Fibroblast of upper back skin (primary cell): Measurements from ENCODE around the gene GP9.
"Not testable (repeated sequence)": the region's sequence is repeated elsewhere in the genome, so short reads cannot be mapped to it uniquely, and the experiment has no call there.

ENCODE experiments used
- DNase-seq: peaks from one replicate; pipeline ENCODE4 v3.0.0-alpha.2; 2013

Gene GP9

DNA sequence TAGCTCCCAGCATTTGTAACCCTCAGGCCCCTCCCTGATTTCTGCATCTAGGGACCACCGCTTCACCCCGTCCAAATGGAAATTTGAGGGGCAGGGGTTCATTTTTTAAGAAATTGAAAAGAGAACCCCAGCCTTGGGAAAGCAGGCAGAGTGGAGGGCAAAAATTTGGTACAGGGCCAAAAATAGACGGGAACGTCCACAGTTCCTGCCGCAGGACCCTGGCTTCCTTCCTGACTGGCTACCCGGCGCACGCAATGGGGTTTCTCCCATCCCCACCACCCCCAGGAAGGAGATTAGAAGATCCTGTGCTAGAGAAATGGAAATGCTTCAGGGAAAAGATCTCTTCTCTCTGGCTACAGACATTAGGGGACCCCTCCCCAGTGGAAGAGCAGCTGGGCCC lies 20.9 kb downstream of the GP9 start:
- DNase-seq = no peak

- DNase-seq = no peak
Measured at GRCh38 chr3:129082026-129082425, 21.4 kb downstream of the GP9 start.

DNA sequence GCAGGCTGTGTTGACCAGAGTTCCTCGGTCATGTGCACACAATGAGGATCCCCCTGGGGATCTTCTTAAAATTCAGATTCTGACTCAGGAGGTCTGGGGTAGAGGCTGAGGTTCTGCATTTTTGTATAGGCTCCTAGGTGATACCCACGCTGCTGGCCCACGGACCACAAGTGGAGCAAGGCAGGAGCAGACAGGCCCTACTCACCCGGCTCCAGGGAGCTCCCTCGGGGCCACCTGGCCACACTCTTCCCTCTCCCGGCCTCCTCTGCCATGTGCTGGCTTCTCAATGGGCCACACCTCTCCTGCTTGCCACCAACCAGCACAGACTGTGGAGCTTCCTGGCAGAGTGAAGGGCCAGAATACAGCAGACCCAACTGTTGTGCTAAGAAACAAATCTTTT lies 23.9 kb downstream of the GP9 start:
- no peak for DNase-seq

DNA sequence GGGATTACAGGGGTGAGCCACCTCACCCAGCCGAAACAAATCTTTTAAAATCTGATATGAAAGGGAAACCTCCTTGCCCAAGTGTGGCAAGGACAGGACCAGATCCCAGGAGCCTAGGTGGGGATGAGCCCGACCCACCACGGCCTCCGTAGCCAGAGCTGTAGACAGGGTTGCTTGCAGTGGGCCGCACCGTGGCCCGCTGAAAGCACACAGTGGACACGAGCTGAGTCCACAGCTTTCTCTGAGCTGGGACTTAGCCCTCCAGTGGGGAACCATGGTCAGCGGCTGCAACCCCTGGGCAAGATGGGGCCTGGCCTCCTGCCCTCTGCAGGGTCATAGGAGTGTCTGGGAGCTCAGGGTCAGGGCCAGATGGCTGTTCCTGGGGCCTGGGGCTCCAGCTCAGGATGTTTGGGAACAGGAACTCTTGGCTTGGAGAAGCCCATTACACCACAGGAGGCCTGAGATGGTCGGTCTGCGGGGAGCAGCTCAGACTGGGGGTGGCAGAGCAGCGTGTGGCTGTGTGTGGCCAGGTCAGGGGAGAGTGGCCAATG lies 24.7 kb downstream of the GP9 start:
- no peak for DNase-seq

DNA sequence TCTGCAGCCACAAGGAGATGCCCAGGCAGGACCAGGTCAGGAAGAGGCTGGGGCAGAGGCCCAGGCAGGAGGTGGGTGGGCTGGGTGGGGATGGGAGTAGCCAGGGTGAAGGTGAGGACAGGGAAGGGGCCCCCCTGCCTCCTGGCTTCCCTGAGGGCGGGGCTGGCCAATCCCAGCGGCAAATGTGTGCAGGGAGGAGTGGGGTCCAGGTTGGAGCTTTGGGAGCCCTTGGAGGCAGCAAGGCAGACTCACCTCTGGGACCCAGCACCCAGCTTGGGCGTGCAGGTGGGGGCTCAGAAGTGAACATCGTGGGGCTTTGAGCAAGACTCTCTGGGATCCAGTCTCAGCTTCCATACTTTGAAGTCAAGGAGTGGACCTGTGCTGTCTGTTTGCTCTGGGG lies 25.2 kb downstream of the GP9 start:
- no peak for DNase-seq

- peak; percentile 17 for DNase-seq
Measured at GRCh38 chr3:129087138-129087702, 26.6 kb downstream of the GP9 start.

DNA sequence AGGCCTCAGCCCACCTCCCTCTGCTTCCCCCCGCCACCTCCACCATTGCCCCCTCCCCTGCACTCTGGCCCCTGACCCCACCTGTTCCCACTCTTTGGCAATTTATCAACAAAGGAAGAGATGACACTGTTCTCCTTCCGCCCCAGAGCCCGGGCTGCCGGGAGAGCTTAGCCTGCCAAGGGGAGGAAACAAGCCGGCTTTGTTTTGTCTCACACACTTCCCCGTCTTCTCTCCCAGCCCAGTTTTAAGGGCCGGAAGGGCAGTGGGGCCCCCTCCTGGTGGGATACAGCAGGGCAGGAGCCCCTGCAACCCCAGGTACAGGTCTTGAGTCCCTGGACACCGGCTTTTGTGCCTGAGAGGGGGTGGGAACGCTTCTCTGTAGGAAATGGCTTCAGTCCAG lies 27.3 kb downstream of the GP9 start:
- not testable (repeated sequence) for DNase-seq

DNA sequence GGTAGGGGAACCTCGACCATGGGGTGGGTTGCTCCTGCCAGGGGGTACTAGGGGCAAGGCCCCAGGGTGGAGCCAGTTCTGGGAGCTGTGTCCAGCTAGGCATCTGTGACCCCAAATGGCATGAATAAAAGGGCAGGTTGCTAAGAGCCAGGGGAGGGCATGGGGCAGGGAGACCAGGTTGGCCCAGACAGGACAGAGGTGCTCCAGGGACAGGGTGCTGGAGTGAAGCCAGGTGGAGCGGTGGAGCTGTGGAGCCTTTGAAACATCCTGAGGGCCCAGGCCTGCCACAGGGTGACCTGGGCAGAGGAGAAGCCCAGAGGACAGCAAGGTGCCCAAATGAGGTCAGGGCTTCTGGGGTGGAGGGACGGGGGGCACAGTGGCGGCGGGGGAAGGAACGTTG lies 27.7 kb downstream of the GP9 start:
- not testable (repeated sequence) for DNase-seq

DNA sequence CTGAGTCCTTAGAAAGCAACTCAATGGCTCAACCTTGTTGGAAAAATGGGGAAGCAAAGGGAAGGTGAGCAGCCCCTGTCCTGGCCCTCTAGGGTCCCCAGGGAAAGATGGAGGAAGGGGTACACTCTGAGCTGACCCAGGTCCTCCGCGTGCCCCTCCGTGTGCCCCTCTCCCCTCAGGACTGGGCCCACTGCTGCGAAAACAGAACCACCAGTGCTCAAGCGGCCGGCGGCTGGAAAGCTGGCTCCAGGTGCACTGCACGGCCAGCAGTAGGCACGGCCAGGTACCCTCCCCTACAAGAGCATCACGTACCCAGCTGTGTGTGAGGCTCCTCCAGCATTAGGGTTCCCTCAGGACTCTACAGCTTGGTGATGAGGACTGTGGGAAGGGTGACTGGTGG lies 34.7 kb downstream of the GP9 start:
- DNase-seq = no peak

GRCh38 chr3:129100274-129100673 lies 39.7 kb downstream of the GP9 start:
- DNase-seq = no peak

DNA sequence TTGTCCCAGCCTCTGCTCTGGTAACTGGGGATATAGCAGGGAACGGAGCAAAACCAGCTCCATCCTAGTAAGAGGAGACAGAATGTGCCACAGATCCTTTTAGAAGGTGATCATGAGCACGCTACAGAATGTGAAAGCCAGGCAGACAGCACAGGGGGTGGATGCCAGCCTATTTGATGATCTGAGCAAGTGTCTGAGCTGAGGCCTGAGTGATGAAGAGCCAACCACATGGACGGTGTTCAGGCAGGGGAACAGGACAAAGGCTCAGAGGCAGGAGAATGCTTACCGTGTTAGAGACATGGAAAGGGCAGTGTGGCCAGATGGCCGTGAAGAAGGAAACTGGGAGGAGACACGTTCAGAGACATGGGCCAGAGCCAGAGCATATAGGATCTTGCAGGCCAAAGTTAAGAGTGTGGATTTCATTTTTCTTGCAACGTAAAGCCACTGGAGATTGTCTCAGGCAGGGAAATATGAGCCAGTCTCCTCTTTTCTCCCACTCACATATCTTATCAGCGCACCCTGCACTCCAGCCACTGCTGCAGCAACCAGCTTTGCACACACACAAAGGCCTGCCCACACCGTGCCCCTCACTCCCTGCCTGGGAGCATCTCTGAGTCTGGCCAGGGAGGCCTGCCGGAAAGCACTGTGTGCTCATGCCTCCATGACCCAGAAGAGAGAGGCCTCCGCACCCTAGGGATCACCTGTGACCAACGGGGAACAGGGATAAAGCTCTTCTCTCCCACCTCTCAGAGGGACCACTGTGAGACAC lies 41.0 kb downstream of the GP9 start:
- DNase-seq = no peak

DNA sequence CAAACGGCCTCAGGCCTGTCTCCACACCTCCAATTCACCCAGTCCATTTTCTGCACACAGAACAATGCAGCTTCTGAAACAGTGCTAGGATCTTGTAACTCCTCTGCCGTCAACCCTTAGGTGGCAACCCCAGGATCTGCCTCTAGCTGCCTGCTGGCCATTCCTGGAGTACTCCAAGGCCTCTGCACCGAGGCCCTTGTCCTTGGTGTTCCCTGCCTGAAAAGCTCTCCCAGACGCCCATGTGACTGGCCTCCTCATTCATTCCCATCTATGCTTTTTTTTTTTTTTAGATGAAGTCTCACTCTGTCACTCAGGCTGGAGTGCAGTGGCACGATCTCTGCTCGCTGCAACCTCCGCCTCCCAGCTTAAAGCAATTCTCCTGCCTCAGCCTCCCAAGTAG lies 42.7 kb downstream of the GP9 start:
- no peak for DNase-seq

DNA sequence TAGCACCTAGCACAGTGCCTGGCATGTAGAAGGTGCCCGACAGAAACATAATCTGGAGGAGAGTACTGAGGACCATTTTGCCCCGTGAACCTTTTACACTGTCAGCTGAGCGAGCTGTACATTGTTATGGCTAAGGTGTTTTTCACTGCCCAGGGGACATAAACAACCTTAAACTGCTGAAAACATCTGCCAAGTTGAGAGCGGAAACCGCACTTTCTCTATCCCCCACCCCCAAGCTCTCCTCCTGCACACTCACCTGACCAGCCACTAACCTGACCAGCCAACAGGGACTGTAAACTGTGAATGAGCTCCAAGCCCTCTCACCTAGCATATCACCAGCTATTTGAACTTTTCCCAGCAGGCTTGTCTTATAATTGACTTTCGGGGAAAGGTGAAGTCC lies 43.5 kb downstream of the GP9 start:
- no peak for DNase-seq

GRCh38 chr3:129104498-129105079 lies 44.0 kb downstream of the GP9 start:
- DNase-seq = no peak

DNA sequence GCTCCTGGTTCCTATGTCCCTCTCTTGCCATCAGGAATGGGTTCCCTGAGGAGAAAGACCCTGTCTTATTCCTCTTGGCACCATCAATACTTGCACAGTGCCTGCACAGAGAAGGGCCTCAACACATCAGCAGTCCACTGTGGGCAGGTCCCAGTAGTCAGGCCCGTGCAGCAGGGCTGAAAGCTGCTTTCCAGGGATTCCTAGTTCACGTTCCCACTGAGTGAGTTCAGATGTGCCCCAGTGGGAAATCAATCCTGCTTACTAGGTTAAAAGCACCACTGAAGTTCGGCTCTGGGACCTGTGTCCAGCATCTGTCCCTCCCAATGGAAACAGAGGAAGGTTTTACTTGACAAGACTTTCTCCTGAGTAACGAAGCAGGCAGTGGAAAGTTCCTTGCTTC lies 45.3 kb downstream of the GP9 start:
- DNase-seq = no peak

- DNase-seq = no peak
Measured at GRCh38 chr3:129106320-129106719, 45.7 kb downstream of the GP9 start.

- no peak for DNase-seq
Measured at GRCh38 chr3:129106866-129107565, 46.4 kb downstream of the GP9 start.

DNA sequence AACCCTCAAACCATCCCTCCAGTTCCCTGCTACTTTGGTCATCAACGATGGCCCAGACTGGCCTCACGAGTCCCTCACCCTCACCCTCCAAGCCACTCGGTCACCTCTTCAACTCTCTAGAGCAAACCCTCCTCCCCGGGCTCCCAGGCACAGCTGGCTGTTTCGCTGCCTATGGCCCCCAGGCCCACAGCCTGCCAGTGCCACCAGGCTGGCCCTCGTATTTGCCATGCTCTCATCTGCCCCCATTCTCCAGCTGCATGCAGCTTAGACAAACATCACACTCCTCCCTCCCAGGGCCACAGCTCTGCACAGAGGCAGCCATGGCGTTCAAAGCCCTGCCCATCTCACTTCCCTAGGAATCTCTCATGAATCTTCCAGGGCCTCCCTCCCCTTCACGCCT lies 47.2 kb downstream of the GP9 start:
- DNase-seq = no peak

DNA sequence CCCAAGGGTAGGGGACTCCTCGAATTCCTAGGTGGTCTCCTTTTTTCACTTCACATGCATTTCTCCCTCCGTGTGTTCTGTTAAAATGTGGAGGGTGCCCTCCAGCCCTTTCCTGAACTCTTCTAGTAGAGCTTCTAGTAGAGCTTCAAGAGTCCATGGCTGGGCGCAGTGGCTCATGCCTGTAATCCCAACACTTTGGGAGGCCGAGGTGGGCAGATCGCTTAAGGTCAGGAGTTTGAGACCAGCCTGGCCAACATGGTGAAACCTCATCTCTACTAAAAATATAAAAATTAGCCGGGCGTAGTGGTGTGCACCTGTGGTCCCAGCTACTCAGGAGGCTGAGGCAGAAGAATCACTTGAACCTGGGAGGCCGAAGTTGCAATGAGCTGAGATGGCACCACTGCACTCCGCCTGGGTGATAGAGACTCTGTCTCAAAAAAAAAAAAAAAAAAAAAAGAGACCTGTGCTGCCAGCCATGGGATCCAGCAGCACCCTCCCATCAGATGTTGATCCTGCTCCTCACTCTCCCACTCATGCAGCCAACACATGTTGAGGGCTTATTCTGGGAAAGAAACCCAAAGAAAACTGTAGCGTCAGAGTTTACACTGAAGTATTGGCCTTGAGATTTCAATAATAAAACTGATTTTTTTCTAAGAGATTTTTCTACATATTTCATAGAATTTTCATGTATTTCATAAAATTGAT lies 50.6 kb downstream of the GP9 start:
- not testable (repeated sequence) for DNase-seq
